Mesodermal cell (in vitro differentiated cells): ENCODE results near the gene RIPK3.
"Not testable (repeated sequence)": the region's sequence is repeated elsewhere in the genome, so short reads cannot be mapped to it uniquely, and the experiment has no call there.

Source experiments
- H3K27ac ChIP-seq: 2 replicates; pipeline ENCODE4 v1.7.0; 2013; ENCODE audit warnings: mild to moderate bottlenecking, low read depth, low read length, moderate library complexity; ENCODE audit not compliant: severe bottlenecking
- H3K36me3 ChIP-seq: 2 replicates; pipeline ENCODE4 v1.7.1; 2013; ENCODE audit warnings: mild to moderate bottlenecking, low read length, moderate library complexity; ENCODE audit not compliant: control insufficient read depth, insufficient read depth
- H3K4me1 ChIP-seq: one replicate; pipeline ENCODE4 v1.7.1; 2013; ENCODE audit warnings: mild to moderate bottlenecking, low read length; ENCODE audit not compliant: insufficient read depth, control insufficient read depth, poor library complexity, severe bottlenecking
- H3K4me3 ChIP-seq: 2 replicates; pipeline ENCODE4 v1.7.0; 2013; ENCODE audit warnings: low read length, control low read depth, mild to moderate bottlenecking; ENCODE audit not compliant: insufficient read depth, poor library complexity, severe bottlenecking; ENCODE audit errors: extremely low read depth
- H3K9me3 ChIP-seq: 2 replicates; pipeline ENCODE4 v1.7.1; 2013; ENCODE audit warnings: mild to moderate bottlenecking, low read length, moderate library complexity; ENCODE audit not compliant: control insufficient read depth
- WGBS, 2 experiments: methylation state at CpG; one replicate each; pipeline ENCODE4 v1.1.5; 2013; ENCODE audit warnings: missing lambda C conversion rate in 2 of 2; ENCODE audit not compliant: insufficient coverage in 2 of 2; 5-methylcytosine and 5-hydroxymethylcytosine counted together

Gene RIPK3

GRCh38 chr14:24330973-24331674, 8.7 kb downstream of the RIPK3 start:
- WGBS, 2 experiments, result 83 to 90% methylated on average over 7 to 9 of the region's 10 CpGs
- Histone ChIP-seq H3K9me3 (no peaks in the 10 kb centered on the region), H3K4me1 (peaks cover 21% of the 10 kb centered on the region), H3K27ac (no peak overlapping the region), H3K4me3 (no peak overlapping the region), H3K36me3 (no peaks in the 10 kb centered on the region)

GRCh38 chr14:24329736-24330135, 10.1 kb downstream of the RIPK3 start:
- Histone ChIP-seq H3K4me1 (peaks cover 16% of the 10 kb centered on the region), H3K27ac (no peak overlapping the region), H3K36me3 (no peaks in the 10 kb centered on the region), H3K4me3 (no peak overlapping the region), H3K9me3 (no peaks in the 10 kb centered on the region)
- 87 to 91% methylated on average over 9 of the region's 9 CpGs for WGBS, 2 experiments

- H3K4me1 ChIP-seq, result peaks cover 16% of the 10 kb centered on the region
- WGBS, 2 experiments, result 93 to 95% methylated on average over 9 to 12 of the region's 12 CpGs
- no peak overlapping the region for H3K27ac ChIP-seq
- no peak overlapping the region for H3K4me3 ChIP-seq
- no peaks in the 10 kb centered on the region for H3K9me3 ChIP-seq
- no peaks in the 10 kb centered on the region for H3K36me3 ChIP-seq
Observed at GRCh38 chr14:24329073-24329663, 10.6 kb downstream of the RIPK3 start.

GRCh38 chr14:24327914-24328313, 11.9 kb downstream of the RIPK3 start:
- H3K27ac ChIP-seq, H3K36me3 ChIP-seq, H3K9me3 ChIP-seq, H3K4me3 ChIP-seq: not testable (repeated sequence)
- 0 to 18% methylated on average over 2 to 4 of the region's 9 CpGs for WGBS, 2 experiments
- peaks cover 17% of the 10 kb centered on the region for H3K4me1 ChIP-seq

GRCh38 chr14:24327303-24327702, 12.5 kb downstream of the RIPK3 start:
- Histone ChIP-seq H3K36me3 (no peaks in the 10 kb centered on the region), H3K27ac (no peak overlapping the region), H3K4me3 (no peak overlapping the region), H3K9me3 (no peaks in the 10 kb centered on the region), H3K4me1 (peaks cover 12% of the 10 kb centered on the region)
- 86 to 91% methylated on average over 2 of the region's 2 CpGs for WGBS, 2 experiments

- Histone ChIP-seq H3K36me3 (no peaks in the 10 kb centered on the region), H3K4me1 (peaks cover 20% of the 10 kb centered on the region), H3K4me3 (no peak overlapping the region), H3K9me3 (no peaks in the 10 kb centered on the region), H3K27ac (no peak overlapping the region)
- WGBS, 2 experiments, result 89 to 90% methylated on average over 7 to 8 of the region's 9 CpGs
Observed at GRCh38 chr14:24325963-24326362, 13.8 kb downstream of the RIPK3 start.

GRCh38 chr14:24325041-24325530, 14.7 kb downstream of the RIPK3 start:
- Histone ChIP-seq H3K36me3 (no peaks in the 10 kb centered on the region), H3K4me1 (peaks cover 20% of the 10 kb centered on the region), H3K27ac (no peak overlapping the region), H3K9me3 (no peaks in the 10 kb centered on the region), H3K4me3 (no peak overlapping the region)
- WGBS, 2 experiments, result 91 to 92% methylated on average over 4 to 5 of the region's 5 CpGs

GRCh38 chr14:24324024-24324423, 15.8 kb downstream of the RIPK3 start:
- Histone ChIP-seq H3K4me1 (peaks cover 20% of the 10 kb centered on the region), H3K27ac (no peak overlapping the region), H3K9me3 (no peaks in the 10 kb centered on the region), H3K4me3 (no peak overlapping the region), H3K36me3 (no peaks in the 10 kb centered on the region)
- WGBS, 2 experiments, result 80 to 93% methylated on average over 4 of the region's 6 CpGs

GRCh38 chr14:24323341-24323740, 16.4 kb downstream of the RIPK3 start:
- 71 to 79% methylated on average over 1 to 3 of the region's 3 CpGs for WGBS, 2 experiments
- Histone ChIP-seq H3K4me1 (peaks cover 20% of the 10 kb centered on the region), H3K27ac (no peak overlapping the region), H3K9me3 (no peaks in the 10 kb centered on the region), H3K4me3 (no peak overlapping the region), H3K36me3 (no peaks in the 10 kb centered on the region)

GRCh38 chr14:24322672-24323071, 17.1 kb downstream of the RIPK3 start:
- 92 to 97% methylated on average over 7 to 8 of the region's 10 CpGs for WGBS, 2 experiments

More at GRCh38 chr14:24322672-24323071, 17.1 kb downstream of the RIPK3 start:
- H3K4me3 ChIP-seq, result no peak overlapping the region
- no peaks in the 10 kb centered on the region for H3K36me3 ChIP-seq
- H3K4me1 ChIP-seq, result peaks cover 20% of the 10 kb centered on the region
- no peaks in the 10 kb centered on the region for H3K9me3 ChIP-seq
- no peak overlapping the region for H3K27ac ChIP-seq
